Glutamatergic neuron (in vitro differentiated cells): ENCODE results near the gene NDUFA11. TPM values are rescaled to one million over a fixed set of nuclear protein-coding genes. Genes with fewer than 3 reads are reported as not detected.

ENCODE experiments used
- DNase-seq: peaks from one replicate; pipeline ENCODE4 v3.0.0; 2022
- H3K27ac Mint-ChIP-seq: one replicate; pipeline ENCODE4 v1.8.0; 2020; ENCODE audit warnings: mild to moderate bottlenecking, mixed read lengths, inconsistent platforms; ENCODE audit not compliant: unreplicated experiment
- H3K27me3 Mint-ChIP-seq: one replicate; pipeline ENCODE4 v1.8.0; 2020; ENCODE audit warnings: mild to moderate bottlenecking, moderate library complexity, mixed read lengths, inconsistent platforms; ENCODE audit not compliant: unreplicated experiment
- H3K36me3 Mint-ChIP-seq: one replicate; pipeline ENCODE4 v1.8.0; 2020; ENCODE audit warnings: mild to moderate bottlenecking, mixed read lengths, inconsistent platforms; ENCODE audit not compliant: unreplicated experiment
- H3K4me1 Mint-ChIP-seq: one replicate; pipeline ENCODE4 v1.8.0; 2020; ENCODE audit warnings: mild to moderate bottlenecking, low read depth, mixed read lengths, inconsistent platforms; ENCODE audit not compliant: unreplicated experiment
- H3K4me3 Mint-ChIP-seq: one replicate; pipeline ENCODE4 v1.8.0; 2020; ENCODE audit warnings: mild to moderate bottlenecking, mixed read lengths, inconsistent platforms; ENCODE audit not compliant: unreplicated experiment
- H3K9me3 Mint-ChIP-seq: one replicate; pipeline ENCODE4 v1.8.0; 2020; ENCODE audit warnings: mild to moderate bottlenecking, moderate library complexity, mixed read lengths, inconsistent platforms; ENCODE audit not compliant: unreplicated experiment
- total RNA-seq: library from RNA; stranded (reverse); fragmentation: NEBNext Ultra II Directional; extraction: Animal tissue kit (Norgen Biotek cat#: 25700); gene quantifications from one replicate; pipeline ENCODE4 v1.2.1, GENCODE V29; 2021; ENCODE audit not compliant: unreplicated experiment
- TF ChIP-seq, protein P1 (sequence below): fragments of 200-600 bp; sonication (generic); IDR thresholded peaks from one replicate; pipeline ENCODE4 v1.5.0; 2021; ENCODE audit not compliant: partially characterized antibody, unreplicated experiment

Gene NDUFA11
- total RNA-seq, 1 donor from 2014 or later = 193 TPM

- TF ChIP-seq, protein P1, sequence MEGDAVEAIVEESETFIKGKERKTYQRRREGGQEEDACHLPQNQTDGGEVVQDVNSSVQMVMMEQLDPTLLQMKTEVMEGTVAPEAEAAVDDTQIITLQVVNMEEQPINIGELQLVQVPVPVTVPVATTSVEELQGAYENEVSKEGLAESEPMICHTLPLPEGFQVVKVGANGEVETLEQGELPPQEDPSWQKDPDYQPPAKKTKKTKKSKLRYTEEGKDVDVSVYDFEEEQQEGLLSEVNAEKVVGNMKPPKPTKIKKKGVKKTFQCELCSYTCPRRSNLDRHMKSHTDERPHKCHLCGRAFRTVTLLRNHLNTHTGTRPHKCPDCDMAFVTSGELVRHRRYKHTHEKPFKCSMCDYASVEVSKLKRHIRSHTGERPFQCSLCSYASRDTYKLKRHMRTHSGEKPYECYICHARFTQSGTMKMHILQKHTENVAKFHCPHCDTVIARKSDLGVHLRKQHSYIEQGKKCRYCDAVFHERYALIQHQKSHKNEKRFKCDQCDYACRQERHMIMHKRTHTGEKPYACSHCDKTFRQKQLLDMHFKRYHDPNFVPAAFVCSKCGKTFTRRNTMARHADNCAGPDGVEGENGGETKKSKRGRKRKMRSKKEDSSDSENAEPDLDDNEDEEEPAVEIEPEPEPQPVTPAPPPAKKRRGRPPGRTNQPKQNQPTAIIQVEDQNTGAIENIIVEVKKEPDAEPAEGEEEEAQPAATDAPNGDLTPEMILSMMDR = no peak
- H3K27me3 Mint-ChIP-seq = peaks cover 6% of the 10 kb centered on the region
- H3K36me3 Mint-ChIP-seq = no peaks in the 10 kb centered on the region
- no peak overlapping the region for H3K27ac Mint-ChIP-seq
- H3K4me3 Mint-ChIP-seq = no peak overlapping the region
- no peaks in the 10 kb centered on the region for H3K9me3 Mint-ChIP-seq
- DNase-seq = no peak
- H3K4me1 Mint-ChIP-seq = peaks cover 7% of the 10 kb centered on the region
These were observed 7.1 kb downstream of the NDUFA11 start for GRCh38 chr19:5896365-5897076.

- H3K4me3 Mint-ChIP-seq = no peak overlapping the region
- no peaks in the 10 kb centered on the region for H3K36me3 Mint-ChIP-seq
These were observed 7.7 kb downstream of the NDUFA11 start for GRCh38 chr19:5895890-5896289.

GRCh38 chr19:5895409-5895808, 8.2 kb downstream of the NDUFA11 start:
- Mint-ChIP-seq H3K27me3 (peaks cover 3% of the 10 kb centered on the region), H3K4me1 (peaks cover 2% of the 10 kb centered on the region), H3K27ac (no peak overlapping the region), H3K4me3 (no peak overlapping the region), H3K9me3 (no peaks in the 10 kb centered on the region), H3K36me3 (no peaks in the 10 kb centered on the region)
- TF ChIP-seq, protein P1 = no peak
- no peak for DNase-seq

More at GRCh38 chr19:5895890-5896289, 7.7 kb downstream of the NDUFA11 start:
- TF ChIP-seq, protein P1 = no peak
- H3K4me1 Mint-ChIP-seq = peaks cover 3% of the 10 kb centered on the region
- no peak for DNase-seq
- peaks cover 3% of the 10 kb centered on the region for H3K27me3 Mint-ChIP-seq
- no peak overlapping the region for H3K27ac Mint-ChIP-seq
- no peaks in the 10 kb centered on the region for H3K9me3 Mint-ChIP-seq

GRCh38 chr19:5894704-5895349, 8.8 kb downstream of the NDUFA11 start:
- Mint-ChIP-seq H3K27ac (no peak overlapping the region), H3K4me1 (peaks cover 2% of the 10 kb centered on the region), H3K36me3 (no peaks in the 10 kb centered on the region), H3K27me3 (peaks cover 3% of the 10 kb centered on the region), H3K4me3 (no peak overlapping the region), H3K9me3 (no peaks in the 10 kb centered on the region)
- DNase-seq = no peak
- TF ChIP-seq, protein P1 = no peak

GRCh38 chr19:5893907-5894703, 9.5 kb downstream of the NDUFA11 start:
- peaks cover 1% of the 10 kb centered on the region for H3K9me3 Mint-ChIP-seq
- peaks cover 2% of the 10 kb centered on the region for H3K4me1 Mint-ChIP-seq
- H3K27me3 Mint-ChIP-seq = peaks cover 3% of the 10 kb centered on the region
- TF ChIP-seq, protein P1 = no peak
- no peak overlapping the region for H3K4me3 Mint-ChIP-seq
- H3K36me3 Mint-ChIP-seq = no peaks in the 10 kb centered on the region
- no peak overlapping the region for H3K27ac Mint-ChIP-seq
- DNase-seq = no peak
